ENCODE results near the gene INPP5E.

Gene INPP5E

GRCh38 chr9:136402067-136402466 is 37.6 kb downstream of the INPP5E start:
- Histone ChIP-seq H2BK120ac (ENCODE audit: insufficient read depth, low read length, poor library complexity) (no peak overlapping the region), H4K8ac (ENCODE audit: low read depth, low read length) (no peak overlapping the region), H3K4me2 (ENCODE audit: low read length) (no peak overlapping the region), H3K14ac (ENCODE audit: low read length) (no peak overlapping the region), H3K4me3 (ENCODE audit: low read depth, low read length) (no peak overlapping the region), H3K79me1 (ENCODE audit: low read length) (peaks cover 5% of the 10 kb centered on the region), H3K23ac (ENCODE audit: low read length) (no peak overlapping the region), H2BK12ac (ENCODE audit: low read length) (no peak overlapping the region), H2BK5ac (ENCODE audit: low read depth, low read length, poor library complexity) (no peak overlapping the region), H3K36me3 (ENCODE audit: control insufficient read depth in 1 of 2, insufficient read depth in 2 of 2, low read length in 2 of 2) (peaks cover 43 to 47% of the 10 kb centered on the region in 2 experiments), H3K4me1 (ENCODE audit: control insufficient read depth in 1 of 2, insufficient read depth in 2 of 2, low read length in 2 of 2) (peaks cover 16 to 30% of the 10 kb centered on the region in 2 experiments), H3K4ac (ENCODE audit: low read depth, low read length) (no peak overlapping the region), H4K91ac (ENCODE audit: low read depth, low read length) (no peak overlapping the region), H3K9me3 (ENCODE audit: insufficient read depth, low read depth, low read length) (no peaks in the 10 kb centered on the region), H2AK5ac (ENCODE audit: low read length) (no peak overlapping the region), H3K18ac (ENCODE audit: low read length) (no peak overlapping the region), H3K9ac (ENCODE audit: low read length) (no peak overlapping the region), H3K27me3 (ENCODE audit: insufficient read depth, low read length) (no peaks in the 10 kb centered on the region), H3K79me2 (ENCODE audit: control insufficient read depth, insufficient read depth, low read length, poor library complexity) (peaks cover 9% of the 10 kb centered on the region), H2AFZ (ENCODE audit: insufficient read depth, low read length, poor library complexity) (no peak overlapping the region), H4K12ac (ENCODE audit: low read depth, low read length) (peak overlapping the region; percentile 5), H3K27ac (ENCODE audit: low read depth, low read length) (peak overlapping the region; percentile 3)
- peak in 1 of 2 donors; percentile 18 for DNase-seq
- WGBS (ENCODE audit: extremely low coverage, insufficient coverage, insufficient read length), result no CpG with 5 or more reads among the region's 13 CpGs

GRCh38 chr9:136401173-136401922 is 38.3 kb downstream of the INPP5E start:
- no CpG with 5 or more reads among the region's 18 CpGs for WGBS (ENCODE audit: extremely low coverage, insufficient coverage, insufficient read length)
- Histone ChIP-seq H3K36me3 (ENCODE audit: control insufficient read depth in 1 of 2, insufficient read depth in 2 of 2, low read length in 2 of 2) (peaks cover 45 to 48% of the 10 kb centered on the region in 2 experiments), H3K4me1 (ENCODE audit: control insufficient read depth in 1 of 2, insufficient read depth in 2 of 2, low read length in 2 of 2) (peaks cover 16 to 30% of the 10 kb centered on the region in 2 experiments), H3K4me3 (ENCODE audit: low read depth, low read length) (no peak overlapping the region), H3K27me3 (ENCODE audit: insufficient read depth, low read length) (no peaks in the 10 kb centered on the region), H4K12ac (ENCODE audit: low read depth, low read length) (no peak overlapping the region), H4K8ac (ENCODE audit: low read depth, low read length) (peak overlapping the region; percentile 20), H3K27ac (ENCODE audit: low read depth, low read length) (peak overlapping the region; percentile 74), H2BK12ac (ENCODE audit: low read length) (peak overlapping the region; percentile 37), H3K9me3 (ENCODE audit: insufficient read depth, low read depth, low read length) (no peaks in the 10 kb centered on the region), H3K79me1 (ENCODE audit: low read length) (peaks cover 5% of the 10 kb centered on the region), H3K14ac (ENCODE audit: low read length) (peak overlapping the region; percentile 16), H3K23ac (ENCODE audit: low read length) (no peak overlapping the region), H4K91ac (ENCODE audit: low read depth, low read length) (no peak overlapping the region), H2AK5ac (ENCODE audit: low read length) (no peak overlapping the region), H2BK120ac (ENCODE audit: insufficient read depth, low read length, poor library complexity) (no peak overlapping the region), H3K4ac (ENCODE audit: low read depth, low read length) (no peak overlapping the region), H2AFZ (ENCODE audit: insufficient read depth, low read length, poor library complexity) (no peak overlapping the region), H3K9ac (ENCODE audit: low read length) (no peak overlapping the region), H3K4me2 (ENCODE audit: low read length) (no peak overlapping the region), H2BK5ac (ENCODE audit: low read depth, low read length, poor library complexity) (no peak overlapping the region), H3K18ac (ENCODE audit: low read length) (no peak overlapping the region), H3K79me2 (ENCODE audit: control insufficient read depth, insufficient read depth, low read length, poor library complexity) (peaks cover 9% of the 10 kb centered on the region)
- DNase-seq, result peak; percentile 75 to 82

- peak within 1 kb of the TSS; percentile 20 for H3K23ac ChIP-seq (ENCODE audit: low read length)
- H3K4me3 ChIP-seq (ENCODE audit: low read depth, low read length), result peak within 1 kb of the TSS; percentile 86
- peaks cover 49 to 53% of the 10 kb centered on the region in 2 experiments for H3K36me3 ChIP-seq (ENCODE audit: control insufficient read depth in 1 of 2, insufficient read depth in 2 of 2, low read length in 2 of 2)
- peak within 1 kb of the TSS; percentile 80 for H3K4ac ChIP-seq (ENCODE audit: low read depth, low read length)
- peak within 1 kb of the TSS; percentile 60 for H2AK5ac ChIP-seq (ENCODE audit: low read length)
- no CpG with 5 or more reads among the region's 71 CpGs for WGBS (ENCODE audit: extremely low coverage, insufficient coverage, insufficient read length)
- peak within 1 kb of the TSS; percentile 51 for H3K18ac ChIP-seq (ENCODE audit: low read length)
- H3K79me1 ChIP-seq (ENCODE audit: low read length), result peaks cover 5% of the 10 kb centered on the region
- peak within 1 kb of the TSS; percentile 89 for H3K9ac ChIP-seq (ENCODE audit: low read length)
- peaks cover 9% of the 10 kb centered on the region for H3K79me2 ChIP-seq (ENCODE audit: control insufficient read depth, insufficient read depth, low read length, poor library complexity)
- H3K27ac ChIP-seq (ENCODE audit: low read depth, low read length), result peak within 1 kb of the TSS; percentile 74
- H3K4me2 ChIP-seq (ENCODE audit: low read length), result peak within 1 kb of the TSS; percentile 99
- peak within 1 kb of the TSS; percentile 37 for H2BK120ac ChIP-seq (ENCODE audit: insufficient read depth, low read length, poor library complexity)
- H3K9me3 ChIP-seq (ENCODE audit: insufficient read depth, low read depth, low read length), result no peaks in the 10 kb centered on the region
- no peaks in the 10 kb centered on the region for H3K27me3 ChIP-seq (ENCODE audit: insufficient read depth, low read length)
- DNase-seq, result peak; percentile 90 to 96
- H2AFZ ChIP-seq (ENCODE audit: insufficient read depth, low read length, poor library complexity), result peak within 1 kb of the TSS; percentile 68
- peak within 1 kb of the TSS; percentile 49 for H4K91ac ChIP-seq (ENCODE audit: low read depth, low read length)
- H3K14ac ChIP-seq (ENCODE audit: low read length), result peak within 1 kb of the TSS; percentile 70
- H2BK5ac ChIP-seq (ENCODE audit: low read depth, low read length, poor library complexity), result no peak within 1 kb of the TSS
- peaks cover 16 to 30% of the 10 kb centered on the region in 2 experiments for H3K4me1 ChIP-seq (ENCODE audit: control insufficient read depth in 1 of 2, insufficient read depth in 2 of 2, low read length in 2 of 2)
- peak within 1 kb of the TSS; percentile 95 for H4K8ac ChIP-seq (ENCODE audit: low read depth, low read length)
- H2BK12ac ChIP-seq (ENCODE audit: low read length), result peak within 1 kb of the TSS; percentile 53
- peak within 1 kb of the TSS; percentile 89 for H4K12ac ChIP-seq (ENCODE audit: low read depth, low read length)
Observed at GRCh38 chr9:136400038-136400834, 39.4 kb downstream of the INPP5E start, which contains the start of gene SNAPC4. Gene SNAPC4 (minus strand): TSS chr9:136400170. CDS start chr9:136398428, 1,742 bp downstream.

GRCh38 chr9:136399176-136400037 is 40.2 kb downstream of the INPP5E start:
- Histone ChIP-seq H3K23ac (ENCODE audit: low read length) (peak overlapping the region; percentile 20), H3K9me3 (ENCODE audit: insufficient read depth, low read depth, low read length) (no peaks in the 10 kb centered on the region), H3K4me2 (ENCODE audit: low read length) (peak overlapping the region; percentile 99), H2BK12ac (ENCODE audit: low read length) (no peak overlapping the region), H3K79me1 (ENCODE audit: low read length) (peaks cover 5% of the 10 kb centered on the region), H3K36me3 (ENCODE audit: control insufficient read depth in 1 of 2, insufficient read depth in 2 of 2, low read length in 2 of 2) (peaks cover 49 to 55% of the 10 kb centered on the region in 2 experiments), H2BK120ac (ENCODE audit: insufficient read depth, low read length, poor library complexity) (peak overlapping the region; percentile 37), H3K4me1 (ENCODE audit: control insufficient read depth in 1 of 2, insufficient read depth in 2 of 2, low read length in 2 of 2) (peaks cover 16 to 30% of the 10 kb centered on the region in 2 experiments), H3K4ac (ENCODE audit: low read depth, low read length) (peak overlapping the region; percentile 80), H3K18ac (ENCODE audit: low read length) (peak overlapping the region; percentile 51), H3K9ac (ENCODE audit: low read length) (peak overlapping the region; percentile 89), H4K91ac (ENCODE audit: low read depth, low read length) (peak overlapping the region; percentile 49), H4K8ac (ENCODE audit: low read depth, low read length) (peak overlapping the region; percentile 80), H2AFZ (ENCODE audit: insufficient read depth, low read length, poor library complexity) (peak overlapping the region; percentile 62), H2BK5ac (ENCODE audit: low read depth, low read length, poor library complexity) (no peak overlapping the region), H3K27me3 (ENCODE audit: insufficient read depth, low read length) (no peaks in the 10 kb centered on the region), H3K27ac (ENCODE audit: low read depth, low read length) (no peak overlapping the region), H3K14ac (ENCODE audit: low read length) (peak overlapping the region; percentile 70), H3K4me3 (ENCODE audit: low read depth, low read length) (peak overlapping the region; percentile 86), H4K12ac (ENCODE audit: low read depth, low read length) (peak overlapping the region; percentile 64), H2AK5ac (ENCODE audit: low read length) (peak overlapping the region; percentile 58), H3K79me2 (ENCODE audit: control insufficient read depth, insufficient read depth, low read length, poor library complexity) (peaks cover 9% of the 10 kb centered on the region)
- no CpG with 5 or more reads among the region's 67 CpGs for WGBS (ENCODE audit: extremely low coverage, insufficient coverage, insufficient read length)
- peak; percentile 21 to 32 for DNase-seq
